ENCODE results near the gene DNAJB11. TPM values are rescaled to one million over a fixed set of nuclear protein-coding genes. Genes with fewer than 3 reads are reported as not detected.
"Not testable (repeated sequence)": the region's sequence is repeated elsewhere in the genome, so short reads cannot be mapped to it uniquely, and the experiment has no call there.

Gene DNAJB11
- total RNA-seq, 4 donors from 2014 or later = 24.7 to 32.1 (median 26.4) TPM

DNA sequence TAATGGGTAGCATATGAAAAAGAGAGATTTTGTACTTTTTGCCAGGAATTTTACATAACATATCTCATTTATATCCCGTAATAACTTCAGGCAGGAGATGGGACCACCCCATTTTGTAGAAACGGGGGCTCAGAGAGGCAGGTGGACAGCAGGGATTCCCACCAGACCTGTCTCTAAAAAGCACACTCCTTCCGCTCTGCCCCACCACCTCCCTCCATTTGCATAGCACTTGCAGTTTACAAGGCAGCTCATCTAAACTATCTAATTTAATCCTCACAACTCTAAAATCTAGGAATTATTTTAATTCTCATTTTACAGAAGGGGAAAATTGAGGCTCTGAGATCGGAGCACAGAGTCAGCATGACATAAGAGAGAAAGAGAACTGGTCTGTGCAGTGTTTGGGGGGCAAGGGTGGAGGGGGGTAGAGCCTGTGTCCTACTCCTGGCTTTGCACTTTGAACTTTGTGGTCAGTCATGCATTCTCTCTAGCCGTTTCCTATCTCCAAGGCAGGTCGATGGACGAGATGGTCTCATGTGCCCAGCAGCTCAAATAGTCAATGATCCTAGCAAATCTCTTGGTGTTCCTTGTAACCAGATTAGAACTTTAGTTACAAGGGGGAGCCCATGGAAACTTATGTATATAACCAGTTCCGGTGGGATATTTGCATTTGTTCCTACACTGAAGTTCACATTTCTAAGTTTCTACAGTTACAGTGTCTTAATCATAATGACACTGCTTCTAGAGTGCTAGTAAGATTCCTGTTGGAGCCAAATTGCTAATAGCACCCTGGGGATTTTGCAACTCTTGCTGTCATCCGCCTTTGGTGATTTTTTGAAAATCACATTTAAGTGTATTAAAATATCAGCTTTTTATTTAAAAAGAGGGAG, 44.9 kb upstream of the DNAJB11 start:
- TF ChIP-seq POLR2A (IDR thresholded peaks at IDR 0.05) = no peak
- TF ChIP-seq, protein P1, sequence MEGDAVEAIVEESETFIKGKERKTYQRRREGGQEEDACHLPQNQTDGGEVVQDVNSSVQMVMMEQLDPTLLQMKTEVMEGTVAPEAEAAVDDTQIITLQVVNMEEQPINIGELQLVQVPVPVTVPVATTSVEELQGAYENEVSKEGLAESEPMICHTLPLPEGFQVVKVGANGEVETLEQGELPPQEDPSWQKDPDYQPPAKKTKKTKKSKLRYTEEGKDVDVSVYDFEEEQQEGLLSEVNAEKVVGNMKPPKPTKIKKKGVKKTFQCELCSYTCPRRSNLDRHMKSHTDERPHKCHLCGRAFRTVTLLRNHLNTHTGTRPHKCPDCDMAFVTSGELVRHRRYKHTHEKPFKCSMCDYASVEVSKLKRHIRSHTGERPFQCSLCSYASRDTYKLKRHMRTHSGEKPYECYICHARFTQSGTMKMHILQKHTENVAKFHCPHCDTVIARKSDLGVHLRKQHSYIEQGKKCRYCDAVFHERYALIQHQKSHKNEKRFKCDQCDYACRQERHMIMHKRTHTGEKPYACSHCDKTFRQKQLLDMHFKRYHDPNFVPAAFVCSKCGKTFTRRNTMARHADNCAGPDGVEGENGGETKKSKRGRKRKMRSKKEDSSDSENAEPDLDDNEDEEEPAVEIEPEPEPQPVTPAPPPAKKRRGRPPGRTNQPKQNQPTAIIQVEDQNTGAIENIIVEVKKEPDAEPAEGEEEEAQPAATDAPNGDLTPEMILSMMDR (IDR thresholded peaks at IDR 0.05) = no peak
- intact Hi-C loops (cut with DNase I; ENCODE audit: low total_unique reads) = no loop called here
- DNase-seq (ENCODE audit: low spot score in 2 of 2) = no peak
- 67 to 71% methylated on average over 9 of the region's 9 CpGs for WGBS, 2 donors
- no peak overlapping the region for H3K4me3 ChIP-seq (ENCODE audit: low read depth, poor library complexity, severe bottlenecking)

DNA sequence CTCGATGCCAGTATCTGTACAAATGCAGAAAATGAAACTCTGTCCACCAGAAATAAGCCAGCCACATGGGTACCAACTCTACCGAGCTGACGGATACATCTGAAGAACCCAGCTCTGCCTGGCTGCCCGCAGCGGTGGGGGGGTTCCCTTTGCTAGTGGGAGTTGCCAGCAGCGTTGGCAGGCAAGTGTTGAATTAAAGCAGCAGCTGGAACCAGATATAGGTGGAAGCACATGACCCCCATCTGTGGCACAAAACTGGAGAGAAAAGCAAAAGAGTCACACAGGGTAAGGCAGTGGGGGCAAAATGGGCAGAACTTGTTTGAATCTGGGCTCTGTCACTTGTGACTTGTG, 44.3 kb upstream of the DNAJB11 start:
- intact Hi-C loops (cut with DNase I; ENCODE audit: low total_unique reads) = no loop called here
- no peak overlapping the region for H3K4me3 ChIP-seq (ENCODE audit: low read depth, poor library complexity, severe bottlenecking)
- TF ChIP-seq, protein P1 (IDR thresholded peaks at IDR 0.05) = no peak
- no peak for TF ChIP-seq POLR2A (IDR thresholded peaks at IDR 0.05)
- DNase-seq (ENCODE audit: low spot score in 2 of 2) = no peak
- WGBS, 2 donors = 49 to 60% methylated on average over 6 of the region's 6 CpGs

DNA sequence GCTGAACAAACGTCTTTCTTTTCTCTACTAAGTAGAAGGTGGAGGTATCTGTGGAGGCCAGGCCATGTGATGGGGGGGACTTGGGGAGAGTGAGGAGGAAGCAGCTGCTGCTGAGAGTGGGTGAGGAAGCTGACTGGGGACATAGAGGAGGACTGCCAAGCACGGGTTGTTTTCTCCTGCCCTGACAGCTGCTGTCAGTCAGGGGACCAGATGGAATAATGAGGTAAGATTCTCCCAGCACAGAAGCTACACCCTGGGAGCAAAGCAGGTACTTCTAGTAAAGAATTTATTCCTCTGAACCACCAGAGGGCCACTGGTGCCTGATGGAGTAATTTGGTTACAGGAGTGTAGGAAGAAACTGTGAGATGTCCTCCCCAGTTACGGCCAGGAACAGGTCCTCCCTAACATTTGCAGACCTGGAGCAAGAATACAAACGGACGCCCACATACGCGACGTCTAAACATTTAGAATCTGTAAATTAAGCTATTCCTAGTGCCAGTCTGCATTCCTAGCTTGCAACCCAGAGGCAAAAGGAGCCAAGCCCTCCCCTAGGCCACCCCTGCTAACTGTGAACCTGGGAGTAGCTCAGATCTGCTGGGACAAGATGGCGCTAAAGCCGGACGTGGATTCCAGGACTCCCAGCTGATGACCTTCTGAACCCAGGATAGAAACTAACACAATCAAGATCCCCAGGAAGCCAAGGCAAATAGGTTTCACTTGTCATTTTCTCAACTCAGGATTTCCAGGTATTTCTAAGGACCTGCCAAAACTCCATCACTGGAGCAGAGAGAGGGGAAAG, 41.1 kb upstream of the DNAJB11 start:
- DNase-seq (ENCODE audit: low spot score in 2 of 2) = no peak
- H3K4me3 ChIP-seq (ENCODE audit: low read depth, poor library complexity, severe bottlenecking) = no peak overlapping the region
- intact Hi-C loops (cut with DNase I; ENCODE audit: low total_unique reads) = no loop called here
- WGBS, 2 donors = 69 to 81% methylated on average over 11 of the region's 11 CpGs
- no peak for TF ChIP-seq POLR2A (IDR thresholded peaks at IDR 0.05)
- TF ChIP-seq, protein P1 (IDR thresholded peaks at IDR 0.05) = no peak

DNA sequence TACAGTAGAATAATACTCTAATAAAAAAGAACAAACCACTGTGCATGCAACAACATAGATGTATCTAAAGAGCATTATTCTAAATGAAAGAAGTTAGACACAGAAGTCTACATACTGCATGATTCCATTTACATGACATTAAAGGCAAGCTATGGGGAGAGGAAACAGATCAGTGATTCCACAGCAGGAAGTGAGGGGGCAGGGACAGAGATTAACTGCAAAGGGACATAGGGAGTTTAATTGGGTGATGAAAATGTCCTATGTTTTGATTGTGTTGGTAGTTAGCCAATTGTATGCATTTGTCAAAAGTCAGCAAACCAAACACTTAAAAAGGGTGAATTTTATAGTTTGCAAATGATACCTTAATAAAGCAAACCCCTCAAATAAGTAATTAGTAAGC, 40.1 kb upstream of the DNAJB11 start:
- DNase-seq (ENCODE audit: low spot score in 2 of 2) = no peak
- no peak for TF ChIP-seq POLR2A (IDR thresholded peaks at IDR 0.05)
- TF ChIP-seq, protein P1 (IDR thresholded peaks at IDR 0.05) = no peak
- no peak overlapping the region for H3K4me3 ChIP-seq (ENCODE audit: low read depth, poor library complexity, severe bottlenecking)
- intact Hi-C loops (cut with DNase I; ENCODE audit: low total_unique reads) = no loop called here

DNA sequence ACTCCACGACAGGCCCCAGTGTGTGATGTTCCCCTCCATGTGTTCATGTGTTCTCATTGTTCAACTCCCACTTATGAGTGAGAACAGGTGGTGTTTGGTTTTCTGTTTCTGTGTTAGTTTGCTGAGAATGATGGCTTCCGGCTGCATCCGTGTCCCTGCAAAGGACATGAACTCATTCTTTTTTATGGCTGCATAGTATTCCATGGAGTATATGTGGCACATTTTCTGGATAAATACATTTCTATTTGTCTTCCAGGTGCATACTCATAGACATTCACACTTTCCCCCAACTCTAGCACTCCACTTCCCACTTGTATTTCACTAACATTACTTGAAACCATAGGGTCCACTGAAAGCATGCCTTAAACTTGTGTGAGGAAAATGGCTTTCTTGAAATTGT, 38.8 kb upstream of the DNAJB11 start:
- H3K4me3 ChIP-seq (ENCODE audit: low read depth, poor library complexity, severe bottlenecking); intact Hi-C loops (cut with DNase I; ENCODE audit: low total_unique reads); DNase-seq (ENCODE audit: low spot score in 2 of 2): not testable (repeated sequence)
- WGBS, 2 donors = 92 to 94% methylated on average over 3 of the region's 3 CpGs

DNA sequence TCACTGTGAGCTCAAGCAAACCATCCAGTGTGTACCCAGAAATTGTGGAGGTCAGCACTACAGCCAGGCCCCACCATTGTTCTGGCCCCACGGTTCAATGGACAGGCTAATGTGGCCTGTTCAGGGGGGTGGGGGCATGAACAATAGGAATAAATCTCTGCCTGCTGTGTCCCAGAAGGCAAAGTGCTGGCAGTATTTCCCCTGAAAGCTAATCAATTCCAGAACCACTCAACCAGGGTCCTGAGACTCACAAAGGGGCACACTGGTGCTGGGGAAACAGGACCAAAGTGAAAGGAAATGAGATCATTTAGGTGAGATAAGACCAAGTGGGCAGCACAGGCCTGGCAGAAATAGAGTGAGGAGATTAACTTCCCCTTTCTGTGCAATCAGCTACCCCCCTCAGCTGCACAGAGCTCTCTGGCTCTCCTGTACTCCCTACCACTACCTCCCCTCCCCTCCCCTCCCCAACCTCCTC, 37.9 kb upstream of the DNAJB11 start:
- no peak for DNase-seq (ENCODE audit: low spot score in 2 of 2)
- TF ChIP-seq, protein P1 (IDR thresholded peaks at IDR 0.05) = no peak
- no peak for TF ChIP-seq POLR2A (IDR thresholded peaks at IDR 0.05)
- WGBS, 2 donors = 31 to 82% methylated on average over 1 of the region's 1 CpG
- intact Hi-C loops (cut with DNase I; ENCODE audit: low total_unique reads) = no loop called here
- H3K4me3 ChIP-seq (ENCODE audit: low read depth, poor library complexity, severe bottlenecking) = no peak overlapping the region

All from lower leg skin (tissue), 4 donors.